ENCODE measurements around the gene SYNGR3.
"Not testable (repeated sequence)": the region's sequence is repeated elsewhere in the genome, so short reads cannot be mapped to it uniquely, and the experiment has no call there.

SYNGR3 gene

GRCh38 chr16:1960665-1961630 is 28.8 kb upstream of the SYNGR3 start:
- DNase-seq = no peak

GRCh38 chr16:1961651-1962067 is 28.1 kb upstream of the SYNGR3 start:
- DNase-seq = no peak

GRCh38 chr16:1962161-1963153 is 27.3 kb upstream of the SYNGR3 start:
- DNase-seq = not testable (repeated sequence)

GRCh38 chr16:1963806-1964505 is 25.8 kb upstream of the SYNGR3 start:
- no peak for DNase-seq

GRCh38 chr16:1964506-1965395 is 25.0 kb upstream of the SYNGR3 start, which contains the start of gene RPS2:
TSS of gene RPS2 (minus strand) at chr16:1964826. CDS start at chr16:1964625, 201 bp downstream.
- peak; percentile 69 for DNase-seq

- no peak for DNase-seq
Measured at GRCh38 chr16:1965396-1966001, 24.3 kb upstream of the SYNGR3 start.

- no peak for DNase-seq
Measured at GRCh38 chr16:1966460-1966859, 23.3 kb upstream of the SYNGR3 start, which contains the start of gene RNF151. TSS of gene RNF151 (plus strand) at chr16:1966856. CDS start at chr16:1966882, 26 bp downstream.

- DNase-seq = no peak
Measured at GRCh38 chr16:1968146-1968953, 21.4 kb upstream of the SYNGR3 start.

- DNase-seq = no peak
Measured at GRCh38 chr16:1971796-1972489, 17.8 kb upstream of the SYNGR3 start, which contains the start of gene TBL3. TSS of gene TBL3 (plus strand) at chr16:1972053. CDS start at chr16:1972165, 112 bp downstream.

GRCh38 chr16:1972490-1972877 is 17.3 kb upstream of the SYNGR3 start:
- DNase-seq = no peak

- no peak for DNase-seq
Measured at GRCh38 chr16:1973461-1974156, 16.2 kb upstream of the SYNGR3 start.

GRCh38 chr16:1974157-1975070 is 15.4 kb upstream of the SYNGR3 start:
- DNase-seq = no peak

GRCh38 chr16:1975432-1976215 is 14.1 kb upstream of the SYNGR3 start:
- DNase-seq = no peak

- no peak for DNase-seq
Measured at GRCh38 chr16:1976216-1976520, 13.6 kb upstream of the SYNGR3 start.

GRCh38 chr16:1976951-1977874 is 12.6 kb upstream of the SYNGR3 start:
- no peak for DNase-seq

GRCh38 chr16:1977875-1978268 is 11.9 kb upstream of the SYNGR3 start:
- no peak for DNase-seq
